Measurements from ENCODE around the gene NELL2.

NELL2 gene

DNA sequence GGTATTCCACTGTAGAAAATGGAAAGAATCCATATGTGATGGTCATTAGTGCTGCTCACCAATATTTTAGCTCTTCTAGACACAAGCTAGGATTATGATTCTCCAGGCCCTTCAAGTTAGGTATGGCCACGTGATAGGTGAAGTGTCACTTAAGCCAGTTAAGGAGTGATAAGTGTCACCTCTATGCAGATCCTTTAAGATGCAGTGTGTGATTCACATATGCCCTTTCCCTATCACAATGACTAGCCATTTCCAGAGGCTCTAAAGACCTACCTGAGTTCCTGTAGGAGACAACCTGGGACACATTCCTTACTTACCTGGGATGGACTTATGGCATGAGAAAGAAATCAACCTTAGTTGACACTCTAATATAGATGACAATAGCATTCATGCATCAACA is 343.2 kb downstream of the NELL2 start:
- no peaks in the 10 kb centered on the region for H3K79me1 ChIP-seq (ENCODE audit: low read length)
- no peak overlapping the region for H2AK5ac ChIP-seq (ENCODE audit: low read length)
- H3K4me3 ChIP-seq (ENCODE audit: low read depth, low read length), result no peak overlapping the region
- no CpG with 5 or more reads among the region's 1 CpG for WGBS (ENCODE audit: extremely low coverage, insufficient coverage, insufficient read length)
- H3K27me3 ChIP-seq (ENCODE audit: insufficient read depth, low read length), result no peaks in the 10 kb centered on the region
- H3K4me1 ChIP-seq (ENCODE audit: control insufficient read depth in 1 of 2, insufficient read depth in 2 of 2, low read length in 2 of 2), result no peaks in the 10 kb centered on the region
- peak in 1 of 2 donors; percentile 5 for DNase-seq
- no peak overlapping the region for H3K27ac ChIP-seq (ENCODE audit: low read depth, low read length)
- H2BK5ac ChIP-seq (ENCODE audit: low read depth, low read length, poor library complexity), result no peak overlapping the region
- no peak overlapping the region for H3K9ac ChIP-seq (ENCODE audit: low read length)
- no peak overlapping the region for H3K4me2 ChIP-seq (ENCODE audit: low read length)
- no peaks in the 10 kb centered on the region for H3K36me3 ChIP-seq (ENCODE audit: control insufficient read depth in 1 of 2, insufficient read depth in 2 of 2, low read length in 2 of 2)
- no peak overlapping the region for H2BK12ac ChIP-seq (ENCODE audit: low read length)
- no peak overlapping the region for H3K14ac ChIP-seq (ENCODE audit: low read length)
- H3K4ac ChIP-seq (ENCODE audit: low read depth, low read length), result no peak overlapping the region
- H3K23ac ChIP-seq (ENCODE audit: low read length), result no peak overlapping the region
- no peak overlapping the region for H2BK120ac ChIP-seq (ENCODE audit: insufficient read depth, low read length, poor library complexity)
- H3K9me3 ChIP-seq (ENCODE audit: insufficient read depth, low read depth, low read length), result no peaks in the 10 kb centered on the region
- H4K91ac ChIP-seq (ENCODE audit: low read depth, low read length), result no peak overlapping the region
- no peak overlapping the region for H4K12ac ChIP-seq (ENCODE audit: low read depth, low read length)
- no peak overlapping the region for H4K8ac ChIP-seq (ENCODE audit: low read depth, low read length)
- no peak overlapping the region for H3K18ac ChIP-seq (ENCODE audit: low read length)
- H2AFZ ChIP-seq (ENCODE audit: insufficient read depth, low read length, poor library complexity), result no peak overlapping the region
- H3K79me2 ChIP-seq (ENCODE audit: control insufficient read depth, insufficient read depth, low read length, poor library complexity), result no peaks in the 10 kb centered on the region

DNA sequence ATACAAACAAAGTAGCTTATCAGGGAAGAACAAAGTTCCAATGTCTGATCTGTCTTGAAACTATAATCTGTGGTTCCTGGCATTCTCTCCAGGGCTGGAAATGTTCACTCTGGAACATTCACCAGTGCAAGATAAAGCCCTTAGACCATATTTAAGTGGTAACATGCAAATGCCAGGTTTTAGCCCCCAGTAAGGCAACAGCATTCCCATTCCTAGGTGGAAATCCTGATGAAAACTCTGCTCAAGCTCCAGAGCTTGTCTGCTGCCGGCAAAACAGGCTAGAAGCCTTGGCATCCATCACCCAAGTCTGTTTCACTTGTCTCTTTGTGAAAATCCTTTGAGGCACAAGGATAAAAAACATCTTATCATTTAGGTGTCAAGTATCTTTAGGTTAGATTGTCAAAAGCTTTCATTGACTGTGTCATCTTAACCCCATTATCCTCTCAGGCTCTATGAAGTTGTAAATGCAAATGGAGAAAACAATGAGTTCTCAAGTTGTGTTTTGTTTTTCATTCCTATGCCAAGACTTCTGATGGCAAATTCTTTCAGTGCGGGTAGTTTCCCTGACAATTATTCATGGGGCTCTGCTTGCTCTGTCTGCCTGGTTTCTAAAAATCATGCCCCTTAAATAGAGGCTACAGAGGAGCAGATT is 344.7 kb downstream of the NELL2 start:
- Histone ChIP-seq H3K9me3 (ENCODE audit: insufficient read depth, low read depth, low read length) (no peaks in the 10 kb centered on the region), H3K4me3 (ENCODE audit: low read depth, low read length) (no peak overlapping the region), H3K4me1 (ENCODE audit: control insufficient read depth in 1 of 2, insufficient read depth in 2 of 2, low read length in 2 of 2) (no peaks in the 10 kb centered on the region), H4K12ac (ENCODE audit: low read depth, low read length) (no peak overlapping the region), H2BK120ac (ENCODE audit: insufficient read depth, low read length, poor library complexity) (no peak overlapping the region), H3K9ac (ENCODE audit: low read length) (no peak overlapping the region), H2BK5ac (ENCODE audit: low read depth, low read length, poor library complexity) (no peak overlapping the region), H3K18ac (ENCODE audit: low read length) (no peak overlapping the region), H4K8ac (ENCODE audit: low read depth, low read length) (no peak overlapping the region), H3K36me3 (ENCODE audit: control insufficient read depth in 1 of 2, insufficient read depth in 2 of 2, low read length in 2 of 2) (no peaks in the 10 kb centered on the region), H3K14ac (ENCODE audit: low read length) (no peak overlapping the region), H3K27me3 (ENCODE audit: insufficient read depth, low read length) (no peaks in the 10 kb centered on the region), H4K91ac (ENCODE audit: low read depth, low read length) (no peak overlapping the region), H3K4me2 (ENCODE audit: low read length) (no peak overlapping the region), H3K27ac (ENCODE audit: low read depth, low read length) (no peak overlapping the region), H2AK5ac (ENCODE audit: low read length) (no peak overlapping the region), H2AFZ (ENCODE audit: insufficient read depth, low read length, poor library complexity) (no peak overlapping the region), H3K79me2 (ENCODE audit: control insufficient read depth, insufficient read depth, low read length, poor library complexity) (no peaks in the 10 kb centered on the region), H3K4ac (ENCODE audit: low read depth, low read length) (no peak overlapping the region), H2BK12ac (ENCODE audit: low read length) (no peak overlapping the region), H3K23ac (ENCODE audit: low read length) (no peak overlapping the region), H3K79me1 (ENCODE audit: low read length) (no peaks in the 10 kb centered on the region)
- no peak for DNase-seq
- no CpG with 5 or more reads among the region's 2 CpGs for WGBS (ENCODE audit: extremely low coverage, insufficient coverage, insufficient read length)

DNA sequence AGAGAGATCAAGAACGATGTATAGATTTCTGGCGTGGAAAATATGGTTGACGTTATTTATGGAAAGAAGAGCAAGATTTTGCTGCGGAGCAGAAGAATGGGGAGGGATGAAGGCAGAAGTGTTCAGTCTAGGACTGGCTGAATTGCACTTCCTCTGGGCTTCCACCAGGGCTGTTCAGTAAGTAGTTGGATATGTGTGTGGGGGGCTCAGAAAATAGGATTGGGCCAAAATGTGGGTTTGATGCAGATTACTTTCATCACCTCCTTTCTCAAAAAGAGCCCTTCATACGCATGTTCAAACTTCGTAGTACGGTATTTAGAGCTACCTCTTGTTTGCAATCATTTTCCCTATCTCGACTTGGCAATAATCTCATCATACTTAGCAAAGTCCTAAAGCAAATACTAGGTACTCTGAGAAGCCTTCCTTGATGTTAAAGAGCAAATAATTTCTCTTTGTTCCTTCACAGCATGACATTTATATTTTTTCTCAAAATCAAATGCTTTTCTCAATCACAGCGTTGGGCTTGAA is 349.4 kb downstream of the NELL2 start:
- no peak for DNase-seq
- Histone ChIP-seq H3K36me3 (ENCODE audit: control insufficient read depth in 1 of 2, insufficient read depth in 2 of 2, low read length in 2 of 2) (no peaks in the 10 kb centered on the region), H2BK5ac (ENCODE audit: low read depth, low read length, poor library complexity) (no peak overlapping the region), H3K4me3 (ENCODE audit: low read depth, low read length) (no peak overlapping the region), H3K27me3 (ENCODE audit: insufficient read depth, low read length) (no peaks in the 10 kb centered on the region), H4K91ac (ENCODE audit: low read depth, low read length) (no peak overlapping the region), H3K4me2 (ENCODE audit: low read length) (no peak overlapping the region), H3K9me3 (ENCODE audit: insufficient read depth, low read depth, low read length) (no peaks in the 10 kb centered on the region), H2BK120ac (ENCODE audit: insufficient read depth, low read length, poor library complexity) (no peak overlapping the region), H3K79me2 (ENCODE audit: control insufficient read depth, insufficient read depth, low read length, poor library complexity) (no peaks in the 10 kb centered on the region), H2AK5ac (ENCODE audit: low read length) (no peak overlapping the region), H4K12ac (ENCODE audit: low read depth, low read length) (no peak overlapping the region), H3K23ac (ENCODE audit: low read length) (no peak overlapping the region), H4K8ac (ENCODE audit: low read depth, low read length) (no peak overlapping the region), H3K18ac (ENCODE audit: low read length) (no peak overlapping the region), H3K4me1 (ENCODE audit: control insufficient read depth in 1 of 2, insufficient read depth in 2 of 2, low read length in 2 of 2) (peaks cover 0 to 2% of the 10 kb centered on the region in 2 experiments), H3K79me1 (ENCODE audit: low read length) (no peaks in the 10 kb centered on the region), H3K9ac (ENCODE audit: low read length) (no peak overlapping the region), H3K27ac (ENCODE audit: low read depth, low read length) (no peak overlapping the region), H3K4ac (ENCODE audit: low read depth, low read length) (no peak overlapping the region), H3K14ac (ENCODE audit: low read length) (no peak overlapping the region), H2BK12ac (ENCODE audit: low read length) (no peak overlapping the region), H2AFZ (ENCODE audit: insufficient read depth, low read length, poor library complexity) (no peak overlapping the region)
- WGBS (ENCODE audit: extremely low coverage, insufficient coverage, insufficient read length), result 100% methylated on average over 4 of the region's 9 CpGs

DNA sequence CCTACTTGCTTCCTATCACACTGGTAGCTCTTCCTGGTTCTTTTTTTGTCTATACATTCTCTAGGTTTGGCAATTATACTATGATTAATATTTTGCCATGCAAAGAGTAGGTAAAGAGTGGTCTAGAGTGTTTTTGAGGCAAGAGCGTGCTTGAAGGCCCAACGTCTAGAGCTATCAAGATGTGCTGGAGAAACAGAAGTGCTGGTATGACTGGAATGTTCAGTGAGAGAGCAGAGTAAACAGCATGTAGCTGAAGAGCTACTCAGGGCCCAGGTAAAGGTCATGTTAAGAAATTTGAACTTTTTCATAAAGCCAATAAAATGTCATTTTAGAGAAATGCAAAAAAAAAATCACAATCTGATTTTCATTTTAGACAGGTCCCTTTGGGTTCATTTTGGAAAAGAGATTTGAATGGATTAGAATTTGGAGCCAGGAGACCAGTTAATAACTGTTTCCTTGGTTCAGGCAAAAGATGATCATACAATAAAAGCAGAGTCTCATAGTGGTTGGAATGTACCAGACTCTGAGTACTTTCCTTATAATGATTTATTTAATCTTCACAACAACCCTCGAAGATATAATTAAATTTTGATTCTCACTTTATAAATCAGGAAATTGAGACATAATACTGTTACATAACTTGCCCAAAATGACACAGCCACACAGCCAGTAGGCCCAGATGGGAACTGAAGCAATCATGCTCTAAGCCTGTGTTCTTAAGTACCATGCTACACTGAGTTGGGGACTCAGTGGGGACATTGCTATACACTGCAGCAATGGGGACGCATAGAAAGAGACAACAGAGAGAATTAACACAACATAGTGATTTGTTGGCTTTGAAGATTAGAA is 350.1 kb downstream of the NELL2 start:
- Histone ChIP-seq H3K23ac (ENCODE audit: low read length) (peak overlapping the region; percentile 92), H2AK5ac (ENCODE audit: low read length) (no peak overlapping the region), H3K79me1 (ENCODE audit: low read length) (no peaks in the 10 kb centered on the region), H2BK120ac (ENCODE audit: insufficient read depth, low read length, poor library complexity) (no peak overlapping the region), H4K8ac (ENCODE audit: low read depth, low read length) (no peak overlapping the region), H2BK5ac (ENCODE audit: low read depth, low read length, poor library complexity) (no peak overlapping the region), H3K4me3 (ENCODE audit: low read depth, low read length) (no peak overlapping the region), H3K27me3 (ENCODE audit: insufficient read depth, low read length) (no peaks in the 10 kb centered on the region), H3K36me3 (ENCODE audit: control insufficient read depth in 1 of 2, insufficient read depth in 2 of 2, low read length in 2 of 2) (no peaks in the 10 kb centered on the region), H3K18ac (ENCODE audit: low read length) (no peak overlapping the region), H3K9ac (ENCODE audit: low read length) (no peak overlapping the region), H3K79me2 (ENCODE audit: control insufficient read depth, insufficient read depth, low read length, poor library complexity) (no peaks in the 10 kb centered on the region), H3K4me1 (ENCODE audit: control insufficient read depth in 1 of 2, insufficient read depth in 2 of 2, low read length in 2 of 2) (peaks cover 0 to 2% of the 10 kb centered on the region in 2 experiments), H3K4me2 (ENCODE audit: low read length) (no peak overlapping the region), H4K12ac (ENCODE audit: low read depth, low read length) (no peak overlapping the region), H3K14ac (ENCODE audit: low read length) (no peak overlapping the region), H3K27ac (ENCODE audit: low read depth, low read length) (no peak overlapping the region), H3K4ac (ENCODE audit: low read depth, low read length) (no peak overlapping the region), H4K91ac (ENCODE audit: low read depth, low read length) (no peak overlapping the region), H3K9me3 (ENCODE audit: insufficient read depth, low read depth, low read length) (no peaks in the 10 kb centered on the region), H2AFZ (ENCODE audit: insufficient read depth, low read length, poor library complexity) (no peak overlapping the region), H2BK12ac (ENCODE audit: low read length) (no peak overlapping the region)
- no CpG with 5 or more reads among the region's 4 CpGs for WGBS (ENCODE audit: extremely low coverage, insufficient coverage, insufficient read length)
- DNase-seq, result peak in 1 of 2 donors; percentile 10

Data from trophoblast cell (in vitro differentiated cells and primary cell).